GM15510 (cell line): ENCODE measurements around the gene RNGTT.

ENCODE experiments used
- POLR2A ChIP-seq: IDR thresholded peaks from 3 replicates; pipeline ENCODE4 v1.6.1; 2011; ENCODE audit warnings: borderline replicate concordance; ENCODE audit not compliant: insufficient read length; ENCODE audit errors: extremely low read depth

Gene RNGTT

GRCh38 chr6:88921734-88922133, 41.7 kb downstream of the RNGTT start:
- TF ChIP-seq POLR2A: no peak

DNA sequence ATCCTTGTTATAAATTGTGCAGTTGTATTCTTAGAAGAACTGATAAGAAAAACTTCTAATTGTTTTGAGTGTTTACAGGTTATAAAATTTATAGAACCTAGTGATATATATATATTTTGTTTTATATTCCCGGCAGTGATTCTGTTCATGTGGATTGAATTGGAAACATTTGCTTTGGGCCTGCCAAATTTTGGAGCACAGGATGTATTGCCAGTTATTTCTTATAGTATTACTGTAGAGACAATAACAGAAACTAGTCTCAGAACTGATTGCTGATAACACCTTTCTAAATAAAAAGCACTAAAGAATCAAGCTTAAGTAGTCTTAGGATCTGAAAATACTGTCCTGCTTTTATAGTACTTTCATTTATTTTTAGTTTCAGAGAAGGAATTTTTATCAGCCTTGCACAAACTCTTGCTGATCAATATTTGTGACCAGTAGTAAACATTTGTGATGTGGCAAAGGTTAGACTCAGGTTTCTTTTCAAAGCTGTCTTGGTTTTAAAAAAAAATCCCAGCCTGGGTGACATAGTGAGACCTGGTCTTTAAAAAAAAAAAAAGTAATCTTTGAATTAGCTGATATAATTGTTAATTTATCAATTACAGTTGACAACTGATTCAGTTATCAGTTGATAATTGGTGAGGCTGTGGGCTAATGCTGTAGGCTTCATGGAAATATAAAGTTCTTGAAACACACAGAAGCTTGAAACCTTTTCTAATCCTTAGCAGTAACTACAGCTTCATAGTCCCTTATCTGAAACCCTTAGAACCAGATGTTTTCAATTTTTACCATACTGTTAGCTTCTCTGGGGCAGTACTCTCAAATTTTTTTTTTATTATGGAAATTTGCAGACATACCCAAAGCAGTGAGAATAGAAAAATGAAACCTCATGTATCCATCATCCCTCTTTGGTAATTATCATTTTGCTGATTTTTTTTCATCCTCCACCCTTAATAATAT, 42.4 kb downstream of the RNGTT start:
- no peak for TF ChIP-seq POLR2A

DNA sequence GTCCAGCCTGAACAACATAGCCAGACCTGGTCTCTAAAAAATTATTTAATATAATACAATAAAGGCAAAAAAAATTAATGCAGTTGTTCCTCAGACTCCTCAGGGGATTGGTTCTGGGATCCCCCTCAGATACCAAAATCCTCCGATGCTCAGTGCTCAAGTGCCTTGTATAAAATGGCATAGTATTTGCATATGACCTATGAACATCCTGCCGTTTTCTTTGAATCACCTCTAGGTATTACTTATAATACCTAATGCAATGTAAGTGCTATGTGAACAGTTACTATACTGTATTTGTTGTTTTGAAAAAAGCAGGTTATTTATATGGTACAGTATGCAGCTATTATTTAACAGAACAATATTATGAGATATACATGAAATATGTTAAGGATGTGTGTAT, 43.3 kb downstream of the RNGTT start:
- no peak for TF ChIP-seq POLR2A

GRCh38 chr6:88919032-88919431, 44.4 kb downstream of the RNGTT start:
- TF ChIP-seq POLR2A: no peak

DNA sequence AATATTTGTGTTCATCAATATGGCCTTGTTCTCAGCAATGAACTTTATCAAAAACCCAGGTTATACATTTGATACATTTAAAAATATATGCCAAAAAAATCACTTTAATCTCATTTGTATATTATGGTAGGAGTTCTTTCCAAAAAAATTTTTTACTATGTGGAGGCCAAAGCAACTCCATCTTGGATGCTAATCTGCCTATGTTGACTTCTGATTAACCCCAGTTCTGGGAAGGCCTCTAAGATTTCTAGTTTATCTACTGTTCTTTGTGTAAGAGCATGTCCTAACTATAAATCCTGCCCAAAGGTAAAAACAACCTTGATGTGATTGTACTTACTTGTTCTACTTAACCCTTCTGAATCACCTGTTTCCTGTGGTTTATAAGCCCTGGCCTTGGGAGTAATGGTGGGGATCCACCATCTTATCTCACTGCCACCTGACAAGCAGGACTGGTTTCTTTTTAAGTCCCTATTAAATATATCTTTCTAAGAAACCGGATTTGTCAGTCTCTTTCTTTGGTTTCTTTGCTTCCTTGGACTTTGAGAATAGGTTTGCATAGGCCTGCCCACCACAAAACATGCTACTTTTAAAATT, 46.7 kb downstream of the RNGTT start:
- no peak for TF ChIP-seq POLR2A

DNA sequence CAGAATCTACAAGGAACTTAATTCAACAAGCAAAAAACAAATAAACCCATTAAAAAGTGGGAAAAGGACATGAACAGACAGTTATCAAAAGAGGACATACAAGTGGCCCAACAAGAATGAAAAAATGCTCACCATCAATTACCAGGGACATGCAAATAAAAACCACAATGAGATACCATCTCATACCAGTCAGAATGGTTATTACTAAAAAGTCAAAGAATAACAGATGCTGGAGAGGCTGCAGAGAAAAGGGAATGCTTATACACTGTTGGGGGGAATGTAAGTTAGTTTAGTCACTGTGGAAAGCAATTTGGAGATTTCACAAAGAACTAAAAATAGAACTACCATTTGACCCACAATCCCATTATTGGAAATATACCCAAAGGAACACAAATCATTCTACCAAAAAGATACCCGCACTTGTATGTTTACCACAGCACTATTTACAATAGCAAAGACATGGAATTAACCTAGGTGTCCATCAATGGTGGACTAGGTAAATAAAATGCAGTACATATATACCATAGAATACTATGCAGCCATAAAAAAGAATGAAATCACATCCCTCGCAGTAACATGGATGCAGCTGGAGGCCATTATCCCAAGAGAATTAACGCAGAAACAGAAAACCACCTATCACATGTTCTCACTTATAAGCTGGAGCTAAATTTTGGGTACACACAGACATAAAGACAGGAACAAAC, 48.4 kb downstream of the RNGTT start:
- no peak for TF ChIP-seq POLR2A

DNA sequence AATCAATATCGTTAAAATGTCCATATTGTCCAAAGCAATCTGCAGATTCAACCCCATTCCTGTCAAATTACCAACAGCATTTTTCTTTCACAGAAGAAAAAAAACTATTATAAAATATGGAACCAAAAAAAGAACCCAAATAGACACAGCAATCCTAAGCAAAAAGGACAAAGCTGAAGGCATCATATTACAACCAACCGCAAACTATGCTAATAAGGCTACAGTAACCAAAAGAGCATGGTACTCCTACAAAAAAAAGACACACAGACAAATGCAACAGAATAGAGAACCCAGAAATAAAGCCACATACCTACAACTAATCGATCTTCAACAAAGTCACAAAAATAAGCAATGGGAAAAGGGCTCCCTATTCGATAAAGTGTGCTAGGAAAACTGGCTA, 49.2 kb downstream of the RNGTT start:
- no peak for TF ChIP-seq POLR2A

DNA sequence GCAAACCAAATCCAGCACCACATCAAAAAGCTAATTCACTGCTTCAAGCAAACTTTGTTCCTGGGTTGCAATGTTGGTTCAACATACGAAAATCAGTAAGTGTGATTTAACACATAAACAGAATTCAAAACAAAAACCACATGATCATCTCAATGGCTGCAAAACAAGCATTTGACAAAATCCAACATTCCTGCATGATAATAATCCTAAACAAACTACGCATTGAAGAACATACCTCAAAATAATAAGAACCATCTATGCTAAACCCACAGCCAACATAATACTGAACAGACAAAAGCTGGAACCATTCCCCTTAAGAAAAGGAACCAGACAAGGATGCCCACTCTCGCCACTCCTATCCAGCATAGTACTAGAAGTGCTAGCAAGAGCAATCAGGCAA, 49.9 kb downstream of the RNGTT start:
- no peak for TF ChIP-seq POLR2A

GRCh38 chr6:88910922-88911778, 52.3 kb downstream of the RNGTT start:
- TF ChIP-seq POLR2A: no peak

DNA sequence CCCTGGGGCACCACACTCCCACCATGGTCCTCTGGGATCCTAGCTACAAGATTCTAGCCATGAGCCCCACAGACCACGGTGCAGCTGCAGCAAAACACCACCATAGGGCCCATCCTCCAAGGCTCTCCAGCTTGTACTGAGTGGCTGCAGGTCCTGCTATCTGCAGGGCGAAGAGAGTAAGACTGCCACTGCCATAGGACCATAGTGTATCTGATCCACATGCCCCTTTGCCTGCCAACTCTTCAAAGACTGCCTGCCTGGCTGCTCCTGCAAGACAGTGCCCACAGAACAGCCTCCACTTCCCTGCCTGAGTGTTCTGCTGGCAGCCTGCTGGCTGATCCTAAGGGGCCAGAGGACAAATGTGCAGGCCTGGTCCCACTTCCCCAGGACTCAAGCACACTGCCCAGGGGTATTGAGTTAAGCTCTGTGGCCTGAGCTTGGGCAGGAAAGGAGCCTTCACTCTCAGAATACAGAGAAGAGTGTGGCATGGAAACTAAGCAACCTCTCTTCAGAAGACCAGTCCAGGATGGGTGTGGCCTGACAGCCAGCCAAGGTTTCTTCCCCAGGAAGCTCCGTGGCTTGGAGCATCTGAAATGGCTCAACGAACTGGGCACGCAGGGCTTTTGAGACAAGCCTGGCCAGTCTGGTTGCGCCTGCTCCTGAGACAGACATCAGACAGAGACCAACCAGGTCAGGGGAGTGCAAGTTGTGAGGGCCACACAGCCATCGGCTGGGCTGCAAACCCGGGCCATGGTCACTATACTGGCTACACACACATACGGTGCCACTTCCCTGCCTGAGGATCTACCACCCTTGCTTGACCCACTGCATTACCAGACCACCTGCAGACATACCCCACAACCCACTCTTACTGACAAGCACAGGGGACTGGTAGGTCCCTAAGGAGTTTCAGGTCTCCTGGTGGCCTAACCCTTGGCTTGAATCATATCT, 54.5 kb downstream of the RNGTT start:
- no peak for TF ChIP-seq POLR2A

GRCh38 chr6:88899569-88900316, 63.7 kb downstream of the RNGTT start:
- TF ChIP-seq POLR2A: no peak

DNA sequence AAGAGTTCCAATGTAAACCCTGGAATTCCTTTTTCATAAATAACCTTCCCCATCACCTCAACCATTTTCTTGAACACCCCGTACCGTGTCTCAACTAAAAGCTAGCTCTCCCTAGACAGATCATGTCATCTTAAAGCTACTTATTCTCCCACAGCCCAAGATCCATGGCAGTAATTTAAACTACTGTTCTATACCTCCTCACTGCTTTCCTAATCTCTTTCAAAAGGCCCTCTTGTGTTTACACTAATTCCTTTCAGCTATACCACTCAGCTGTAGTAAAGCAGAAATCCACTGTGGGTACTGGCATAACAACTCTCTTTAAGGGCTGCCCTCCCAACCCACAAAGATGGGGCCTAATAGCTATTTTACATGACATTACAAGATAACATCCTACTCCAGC, 67.5 kb downstream of the RNGTT start:
- TF ChIP-seq POLR2A: no peak

- no peak for TF ChIP-seq POLR2A
Measured at GRCh38 chr6:88890860-88891845, 72.3 kb downstream of the RNGTT start.
